Measurements from ENCODE around the gene NMS.

The NMS gene, protein sequence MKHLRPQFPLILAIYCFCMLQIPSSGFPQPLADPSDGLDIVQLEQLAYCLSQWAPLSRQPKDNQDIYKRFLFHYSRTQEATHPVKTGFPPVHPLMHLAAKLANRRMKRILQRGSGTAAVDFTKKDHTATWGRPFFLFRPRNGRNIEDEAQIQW

GRCh38 chr2:100470182-100470581, at the start of gene NMS:
Gene NMS, plus strand, starts transcription at chr2:100470482. Its CDS starts 7 bp downstream, at chr2:100470489.
- DNase-seq (ENCODE audit: low read depth), result no peak

DNA sequence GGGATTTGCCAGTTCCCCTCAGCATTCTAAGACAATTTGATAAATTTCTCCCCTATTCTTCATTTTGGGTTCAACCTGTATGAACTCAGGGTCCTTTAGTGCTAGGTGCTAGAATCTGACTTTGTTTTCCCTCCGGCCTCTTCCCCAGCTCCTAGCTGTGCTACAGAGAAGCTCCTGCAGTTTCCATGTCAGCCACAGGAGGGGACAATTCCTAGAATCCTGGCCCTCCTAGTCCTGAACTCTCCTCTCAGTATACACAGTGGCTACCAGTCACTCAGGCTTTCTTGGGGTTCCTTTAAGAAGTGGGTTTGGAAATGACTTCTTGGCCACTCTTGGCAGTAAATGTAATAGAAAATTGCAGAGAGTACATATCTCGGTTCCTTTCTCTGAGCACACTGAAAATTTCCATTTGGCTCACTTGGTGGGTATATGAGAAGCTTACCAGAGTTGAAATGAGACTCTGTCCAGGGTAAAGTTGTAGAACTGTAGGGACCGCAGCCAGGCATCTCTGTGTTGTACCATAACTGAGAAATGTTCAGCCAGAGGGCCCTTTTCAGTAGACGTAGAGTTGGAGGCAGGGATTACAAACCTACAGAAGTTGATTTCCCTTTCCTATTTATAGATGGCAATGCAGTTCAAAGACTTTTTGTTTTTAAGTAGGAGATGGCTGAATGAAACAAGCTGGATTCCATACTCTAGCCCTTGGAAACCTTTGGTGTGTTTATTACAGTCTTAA, 47.8 kb upstream of the NMS start:
- DNase-seq (ENCODE audit: low read depth), result peak; percentile 65

DNA sequence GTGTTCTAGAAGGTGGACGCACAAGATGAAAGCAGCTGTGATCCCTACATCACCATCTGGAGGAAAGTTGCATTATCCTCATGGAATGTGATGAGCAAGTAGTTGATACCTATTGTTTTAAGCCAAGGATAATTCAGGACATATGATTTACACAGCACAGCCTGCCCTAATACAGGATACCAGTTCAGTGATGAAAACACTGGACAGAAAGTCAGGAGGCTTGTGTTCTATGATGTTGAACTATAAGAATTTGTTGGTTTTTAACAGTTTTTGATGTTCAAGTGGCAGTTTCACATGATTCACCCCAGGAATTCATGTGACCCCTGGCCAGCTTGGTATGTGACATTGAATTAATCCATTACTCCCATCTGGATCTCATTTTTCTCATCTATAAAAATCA, 46.7 kb upstream of the NMS start:
- DNase-seq (ENCODE audit: low read depth), result no peak

- DNase-seq (ENCODE audit: low read depth), result no peak
Measured at GRCh38 chr2:100424277-100424875, 45.9 kb upstream of the NMS start.

GRCh38 chr2:100425107-100425506, 45.2 kb upstream of the NMS start:
- DNase-seq (ENCODE audit: low read depth), result no peak

DNA sequence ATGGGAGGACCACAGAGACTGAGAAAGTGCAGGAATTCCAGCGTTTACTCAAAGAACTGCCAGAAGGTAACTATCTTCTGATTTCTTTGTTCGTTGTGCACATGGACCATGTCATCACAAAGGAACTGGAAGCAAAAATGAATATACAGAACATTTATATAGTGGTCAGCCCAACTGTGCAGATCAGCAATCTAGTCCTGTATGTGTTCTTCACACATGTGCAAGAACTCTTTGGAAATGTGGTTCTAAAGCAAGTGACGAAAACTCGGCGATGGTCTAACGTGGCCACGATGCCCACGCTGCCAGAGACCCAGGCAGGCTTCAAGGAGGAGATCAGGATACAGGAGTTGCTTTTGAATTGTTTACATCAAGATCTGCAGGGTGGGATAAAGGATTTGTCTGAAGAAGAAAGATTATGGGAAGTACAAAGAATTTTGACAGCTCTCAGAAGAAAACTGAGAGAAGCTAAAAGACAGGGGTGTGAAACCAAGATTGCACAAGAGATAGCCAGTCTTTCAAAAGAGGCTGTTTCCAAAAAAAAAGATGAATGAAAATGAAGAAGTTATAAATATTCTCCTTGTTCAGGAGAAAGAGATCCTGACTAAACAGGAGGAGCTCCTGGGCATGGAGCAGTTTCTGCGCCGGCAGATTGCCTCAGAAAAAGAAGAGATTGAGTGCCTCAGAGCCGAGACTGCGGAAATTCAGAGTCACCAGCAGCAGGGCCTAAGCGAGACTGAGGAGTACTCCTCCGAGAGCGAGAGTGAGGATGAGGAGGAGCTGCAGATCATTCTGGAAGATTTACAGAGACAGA, 44.5 kb upstream of the NMS start:
- no peak for DNase-seq (ENCODE audit: low read depth)

- DNase-seq (ENCODE audit: low read depth), result no peak
Measured at GRCh38 chr2:100426384-100426720, 43.9 kb upstream of the NMS start.

DNA sequence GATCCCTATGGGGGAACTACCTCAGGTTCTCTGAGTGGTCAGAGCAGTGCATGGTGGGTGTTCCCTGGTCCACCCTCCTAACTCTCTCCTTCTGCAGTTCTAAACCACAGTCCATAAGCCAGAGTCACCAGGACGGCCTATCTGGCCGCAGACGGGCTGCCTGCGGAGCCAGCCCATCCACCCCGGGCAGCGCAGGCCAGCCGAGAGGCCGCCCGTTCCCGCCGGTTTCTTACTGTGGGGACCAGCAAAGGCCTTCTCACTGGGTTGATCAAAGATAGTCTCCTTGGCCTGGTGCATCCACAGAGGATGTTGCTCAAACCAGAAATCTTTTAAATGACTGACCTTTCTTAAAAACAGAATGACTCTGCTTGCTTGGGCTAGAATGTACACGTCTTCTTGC, 43.2 kb upstream of the NMS start:
- no peak for DNase-seq (ENCODE audit: low read depth)

- peak; percentile 67 for DNase-seq (ENCODE audit: low read depth)
Measured at GRCh38 chr2:100427627-100428258, 42.5 kb upstream of the NMS start.

- no peak for DNase-seq (ENCODE audit: low read depth)
Measured at GRCh38 chr2:100429726-100430125, 40.6 kb upstream of the NMS start.

- no peak for DNase-seq (ENCODE audit: low read depth)
Measured at GRCh38 chr2:100437751-100438150, 32.5 kb upstream of the NMS start.

DNA sequence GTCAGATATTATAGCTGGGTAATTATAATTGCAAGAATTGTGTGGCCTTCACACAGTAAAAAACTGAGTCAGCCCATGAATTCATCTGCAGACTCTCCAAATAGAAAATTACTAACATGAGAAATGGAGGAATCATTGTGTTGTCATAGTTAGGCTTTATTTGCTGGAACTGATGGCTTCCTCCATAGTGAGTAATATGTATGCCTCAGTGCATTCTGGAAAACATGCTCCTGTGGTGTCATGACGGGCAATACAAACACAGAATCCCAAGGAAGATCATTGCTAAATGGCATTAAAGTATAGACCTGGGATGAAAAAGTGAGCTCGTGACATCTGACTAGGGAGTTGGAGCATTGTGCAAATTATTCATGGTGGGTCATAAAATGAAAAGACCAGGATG, 23.6 kb upstream of the NMS start:
- DNase-seq (ENCODE audit: low read depth), result peak; percentile 2

- DNase-seq (ENCODE audit: low read depth), result no peak
Measured at GRCh38 chr2:100451092-100451491, 19.2 kb upstream of the NMS start.

DNA sequence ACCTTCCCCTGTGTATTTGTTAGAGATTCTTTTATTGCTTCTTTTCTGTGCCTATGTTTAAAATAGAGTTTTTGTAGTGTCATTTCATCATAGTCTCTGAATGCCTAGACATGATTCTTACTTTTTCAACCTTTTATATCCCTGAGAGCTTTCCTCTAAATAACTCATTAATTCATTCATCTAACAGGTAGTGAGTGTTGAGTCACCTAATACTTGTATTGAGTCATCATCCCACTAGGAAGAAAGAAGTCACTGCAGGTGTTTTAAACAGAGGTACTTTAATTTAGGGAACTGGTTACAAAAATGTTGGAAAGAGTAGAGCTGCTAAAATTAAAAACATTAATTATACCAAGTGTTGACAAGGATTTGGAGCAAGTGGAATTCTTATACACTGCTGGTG, 18.5 kb upstream of the NMS start:
- no peak for DNase-seq (ENCODE audit: low read depth)

- no peak for DNase-seq (ENCODE audit: low read depth)
Measured at GRCh38 chr2:100453853-100454252, 16.4 kb upstream of the NMS start.

DNA sequence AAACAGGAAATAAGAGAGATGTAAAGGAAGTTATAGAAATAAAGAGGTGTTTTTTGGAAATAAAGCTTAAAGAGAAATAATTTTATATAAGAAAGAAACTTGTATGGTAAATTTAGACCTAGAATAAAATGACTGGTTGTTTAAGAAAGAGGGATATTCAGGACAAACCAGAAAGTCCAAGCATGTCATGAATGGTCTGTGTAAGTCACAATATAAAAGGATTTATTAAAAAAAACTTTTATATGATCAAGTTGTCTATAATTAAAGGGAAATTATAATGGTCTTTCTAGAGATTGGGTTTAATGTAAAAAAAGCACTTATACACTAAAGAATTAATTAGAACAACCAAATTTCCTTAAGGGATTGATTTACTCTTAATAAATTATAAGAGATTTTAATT, 13.9 kb upstream of the NMS start:
- DNase-seq (ENCODE audit: low read depth), result peak; percentile 20

GRCh38 chr2:100460904-100461530, 9.3 kb upstream of the NMS start:
- DNase-seq (ENCODE audit: low read depth), result no peak

- peak; percentile 24 for DNase-seq (ENCODE audit: low read depth)
Measured at GRCh38 chr2:100470898-100471514, 724 bp downstream of the NMS start.

- DNase-seq (ENCODE audit: low read depth), result no peak
Measured at GRCh38 chr2:100476606-100477005, 6.3 kb downstream of the NMS start.

DNA sequence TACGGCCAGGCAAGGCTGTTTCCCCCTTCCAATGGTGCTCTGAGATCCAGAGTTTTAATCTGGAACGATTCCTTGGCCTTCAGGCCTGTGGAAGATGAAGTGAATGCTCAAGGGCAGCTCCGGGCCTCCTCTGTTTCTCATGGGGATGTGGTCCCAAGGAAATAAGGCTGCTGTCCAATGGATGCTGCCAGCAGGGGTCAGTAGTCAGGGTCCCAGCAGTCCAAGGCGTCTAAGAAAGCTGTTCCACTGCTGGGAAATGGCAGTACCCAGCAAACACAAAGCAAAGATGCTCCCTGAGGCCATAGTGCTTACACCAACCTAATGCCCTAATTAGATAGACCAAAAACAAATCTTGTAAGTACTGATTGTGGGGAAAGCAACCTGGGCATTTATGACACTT, 12.5 kb downstream of the NMS start:
- DNase-seq (ENCODE audit: low read depth), result peak; percentile 12

DNA sequence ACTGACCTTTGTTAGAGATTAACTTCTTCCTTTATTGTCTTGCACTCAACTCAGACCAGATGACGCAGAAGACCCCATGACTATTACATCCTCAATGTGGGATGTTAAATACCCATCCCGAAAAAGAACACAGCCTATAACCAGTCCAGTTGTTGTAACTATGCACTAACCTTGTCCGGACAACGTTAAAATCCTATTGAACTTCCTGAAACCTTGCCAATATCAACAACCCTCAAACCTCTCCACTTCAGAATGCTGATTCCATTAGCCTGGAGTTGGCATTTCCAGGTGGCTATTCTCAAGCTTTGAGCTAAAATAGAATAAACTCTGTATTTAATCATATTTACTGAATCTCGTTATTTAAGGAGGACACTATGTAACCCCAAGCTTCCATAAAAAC, 13.6 kb downstream of the NMS start:
- no peak for DNase-seq (ENCODE audit: low read depth)

DNA sequence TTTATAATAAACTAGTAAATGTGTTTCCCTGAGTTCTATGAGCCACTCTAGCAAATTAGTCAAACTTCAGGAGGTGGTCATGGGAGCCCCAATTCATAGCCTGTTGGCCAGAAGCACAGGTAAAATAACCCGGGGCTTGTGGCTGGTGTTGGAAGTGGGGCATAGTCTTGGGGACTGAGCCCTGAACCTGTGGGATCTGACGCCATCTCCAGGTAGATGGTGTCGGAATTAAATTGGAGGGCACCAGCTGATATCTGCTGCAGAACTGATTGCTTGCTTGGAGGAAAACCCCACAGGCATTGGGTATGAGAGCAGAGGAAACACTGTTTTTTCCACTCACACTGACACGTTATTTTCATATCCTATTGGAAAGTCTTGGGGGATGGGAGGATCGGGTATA, 14.1 kb downstream of the NMS start:
- no peak for DNase-seq (ENCODE audit: low read depth)
